ENCODE measurements around the gene INPP5F.

INPP5F gene

GRCh38 chr10:119826771-119827170 lies 100.9 kb downstream of the INPP5F start:
- no peaks in the 10 kb centered on the region for H3K9me3 ChIP-seq (ENCODE audit: control insufficient read depth, low read length)
- no peak overlapping the region for H3K9ac ChIP-seq
- no peak overlapping the region for H3K4me3 ChIP-seq (ENCODE audit: low read depth, low read length)
- no peaks in the 10 kb centered on the region for H3K79me2 ChIP-seq
- H3K4me2 ChIP-seq (ENCODE audit: low read length) = no peak overlapping the region
- H2AFZ ChIP-seq = no peak overlapping the region
- H3K4me1 ChIP-seq = no peaks in the 10 kb centered on the region
- no peak overlapping the region for H3K27ac ChIP-seq
- no peaks in the 10 kb centered on the region for H3K27me3 ChIP-seq (ENCODE audit: control insufficient read depth, insufficient read depth, low read length)
- no peak for TF ChIP-seq CTCF (IDR thresholded peaks at IDR 0.05)
- no peaks in the 10 kb centered on the region for H3K36me3 ChIP-seq (ENCODE audit: control insufficient read depth, insufficient read depth, low read length)

DNA sequence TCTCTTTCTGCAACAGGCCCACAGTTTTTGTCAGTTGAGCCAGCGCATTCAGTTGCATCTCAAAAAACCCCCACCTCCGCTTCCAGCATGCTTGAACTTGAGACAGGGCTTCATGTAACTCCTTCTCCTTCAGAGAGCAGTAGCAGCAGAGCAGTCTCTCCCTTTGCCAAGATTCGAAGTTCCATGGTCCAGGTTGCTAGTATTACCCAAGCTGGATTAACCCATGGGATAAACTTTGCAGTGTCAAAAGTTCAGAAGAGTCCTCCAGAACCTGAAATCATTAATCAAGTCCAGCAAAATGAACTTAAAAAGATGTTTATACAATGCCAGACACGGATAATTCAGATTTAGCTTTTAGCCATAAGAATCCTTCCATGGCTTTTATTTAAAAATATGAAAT lies 101.6 kb downstream of the INPP5F start:
- Histone ChIP-seq H3K27ac (no peak overlapping the region), H3K36me3 (ENCODE audit: control insufficient read depth, insufficient read depth, low read length) (no peaks in the 10 kb centered on the region)
- no peak for TF ChIP-seq CTCF (IDR thresholded peaks at IDR 0.05)

GRCh38 chr10:119829429-119829828 lies 103.6 kb downstream of the INPP5F start:
- H3K4me3 ChIP-seq (ENCODE audit: low read depth, low read length) = no peak overlapping the region
- H3K79me2 ChIP-seq = no peaks in the 10 kb centered on the region
- no peaks in the 10 kb centered on the region for H3K4me1 ChIP-seq
- no peak overlapping the region for H3K4me2 ChIP-seq (ENCODE audit: low read length)
- no peaks in the 10 kb centered on the region for H3K27me3 ChIP-seq (ENCODE audit: control insufficient read depth, insufficient read depth, low read length)
- H2AFZ ChIP-seq = no peak overlapping the region
- H3K9ac ChIP-seq = no peak overlapping the region
- H3K27ac ChIP-seq = no peak overlapping the region
- TF ChIP-seq CTCF (IDR thresholded peaks at IDR 0.05) = no peak
- no peaks in the 10 kb centered on the region for H3K9me3 ChIP-seq (ENCODE audit: control insufficient read depth, low read length)
- no peaks in the 10 kb centered on the region for H3K36me3 ChIP-seq (ENCODE audit: control insufficient read depth, insufficient read depth, low read length)

More for the DNA sequence above, 101.6 kb downstream of the INPP5F start:
- H2AFZ ChIP-seq = no peak overlapping the region
- no peak overlapping the region for H3K9ac ChIP-seq
- H3K4me3 ChIP-seq (ENCODE audit: low read depth, low read length) = no peak overlapping the region
- H3K9me3 ChIP-seq (ENCODE audit: control insufficient read depth, low read length) = no peaks in the 10 kb centered on the region
- H3K27me3 ChIP-seq (ENCODE audit: control insufficient read depth, insufficient read depth, low read length) = no peaks in the 10 kb centered on the region
- no peak overlapping the region for H3K4me2 ChIP-seq (ENCODE audit: low read length)
- no peaks in the 10 kb centered on the region for H3K4me1 ChIP-seq
- H3K79me2 ChIP-seq = no peaks in the 10 kb centered on the region

- Histone ChIP-seq H3K27ac (no peak overlapping the region), H3K4me2 (ENCODE audit: low read length) (no peak overlapping the region), H3K9ac (no peak overlapping the region), H3K79me2 (no peaks in the 10 kb centered on the region), H3K4me3 (ENCODE audit: low read depth, low read length) (no peak overlapping the region), H2AFZ (no peak overlapping the region), H3K36me3 (ENCODE audit: control insufficient read depth, insufficient read depth, low read length) (no peaks in the 10 kb centered on the region), H3K9me3 (ENCODE audit: control insufficient read depth, low read length) (no peaks in the 10 kb centered on the region), H3K4me1 (no peaks in the 10 kb centered on the region), H3K27me3 (ENCODE audit: control insufficient read depth, insufficient read depth, low read length) (no peaks in the 10 kb centered on the region)
- TF ChIP-seq CTCF (IDR thresholded peaks at IDR 0.05) = no peak
Observed at GRCh38 chr10:119830851-119831250, 105.0 kb downstream of the INPP5F start.

DNA sequence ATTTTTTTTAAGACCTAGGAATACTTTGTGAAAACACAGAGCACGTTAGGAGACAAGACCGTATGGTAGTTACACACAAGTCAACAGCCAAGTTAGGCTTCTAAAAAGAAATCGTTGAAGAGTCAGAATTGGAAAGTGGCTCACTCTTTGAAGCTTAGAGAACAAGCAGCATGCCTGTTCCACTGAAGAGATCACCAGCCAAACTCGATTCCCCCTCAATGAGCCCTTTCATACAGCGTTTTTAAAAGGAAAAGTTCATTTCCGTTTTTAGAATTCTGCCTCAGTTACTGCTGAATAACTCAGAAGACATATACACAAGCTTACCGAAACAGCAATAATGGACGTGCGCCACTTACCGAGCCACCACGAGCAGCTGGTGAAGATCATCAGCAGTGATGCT lies 105.8 kb downstream of the INPP5F start:
- Histone ChIP-seq H3K4me2 (ENCODE audit: low read length) (no peak overlapping the region), H3K27ac (no peak overlapping the region), H3K4me1 (no peaks in the 10 kb centered on the region), H3K9me3 (ENCODE audit: control insufficient read depth, low read length) (no peaks in the 10 kb centered on the region), H3K9ac (no peak overlapping the region), H3K36me3 (ENCODE audit: control insufficient read depth, insufficient read depth, low read length) (no peaks in the 10 kb centered on the region), H3K27me3 (ENCODE audit: control insufficient read depth, insufficient read depth, low read length) (no peaks in the 10 kb centered on the region), H3K79me2 (no peaks in the 10 kb centered on the region), H3K4me3 (ENCODE audit: low read depth, low read length) (no peak overlapping the region), H2AFZ (no peak overlapping the region)
- no peak for TF ChIP-seq CTCF (IDR thresholded peaks at IDR 0.05)
